GM12891 (cell line): ENCODE measurements around the gene ADRB1.

Experiments used
- DNase-seq: peaks from one replicate; pipeline ENCODE4 v3.0.0; 2011; ENCODE audit warnings: low spot score; ENCODE audit not compliant: insufficient read length
- FAIRE-seq: peaks from 2 replicates; lab custom pipeline; 2011; peaks lifted over from hg19 to GRCh38; lab: Jason Lieb, UNC
- PAX5 ChIP-seq: IDR thresholded peaks from 2 replicates; pipeline ENCODE4 v1.6.1; 2011; ENCODE audit warnings: low read length, moderate library complexity, mild to moderate bottlenecking; ENCODE audit not compliant: insufficient read depth, severe bottlenecking
- POLR2A ChIP-seq: IDR thresholded peaks from 2 replicates; pipeline ENCODE4 v1.6.1; 2011; ENCODE audit warnings: low read depth, low read length, control low read depth
- POLR2AphosphoS5 ChIP-seq: IDR thresholded peaks from 2 replicates; pipeline ENCODE4 v1.6.1; 2011; ENCODE audit warnings: low read depth, low read length, control low read depth
- POU2F2 ChIP-seq: IDR thresholded peaks from 2 replicates; pipeline ENCODE4 v1.6.1; 2011; ENCODE audit warnings: low read depth, mild to moderate bottlenecking, control low read depth, low read length, moderate library complexity
- SPI1 ChIP-seq: IDR thresholded peaks from 2 replicates; pipeline ENCODE4 v1.6.1; 2011; ENCODE audit warnings: low read depth, low read length, control low read depth
- TAF1 ChIP-seq: IDR thresholded peaks from 2 replicates; pipeline ENCODE4 v1.6.1; 2011; ENCODE audit warnings: low read depth, low read length, control low read depth

ADRB1 gene

DNA sequence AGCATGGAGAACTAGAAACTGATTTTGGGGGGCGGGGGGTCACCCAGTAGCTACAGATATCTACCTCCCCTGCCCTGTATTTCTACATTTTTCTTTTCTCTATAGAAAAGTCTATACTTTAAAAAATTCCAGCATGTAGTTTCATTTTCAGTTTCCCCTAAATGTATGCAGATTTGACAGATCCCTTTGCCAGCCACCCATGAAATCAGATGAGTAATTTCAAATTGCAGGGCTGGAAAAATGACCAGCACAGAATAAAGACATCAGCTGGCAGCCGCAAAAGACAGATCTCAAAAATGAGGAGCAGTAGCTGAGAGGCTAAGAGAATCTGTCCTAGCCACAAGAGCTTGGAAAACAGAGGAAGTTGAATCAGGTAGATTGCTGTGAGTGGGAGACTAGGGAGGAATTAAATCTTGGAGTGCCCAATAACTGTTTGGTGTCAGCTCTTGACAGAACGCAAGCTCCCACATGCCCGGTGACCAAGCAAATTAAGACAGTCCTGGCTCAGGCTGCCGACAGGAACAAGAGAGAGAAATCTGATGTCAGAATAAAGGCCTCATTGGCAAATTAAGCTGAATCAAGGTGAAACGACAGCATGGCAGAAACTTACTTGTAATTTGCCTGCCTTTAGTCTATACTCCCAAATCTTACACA is 24.5 kb downstream of the ADRB1 start:
- no peak for DNase-seq
- no peak for TF ChIP-seq TAF1
- no peak for TF ChIP-seq PAX5
- TF ChIP-seq POU2F2: no peak
- FAIRE-seq: peak; percentile 66

DNA sequence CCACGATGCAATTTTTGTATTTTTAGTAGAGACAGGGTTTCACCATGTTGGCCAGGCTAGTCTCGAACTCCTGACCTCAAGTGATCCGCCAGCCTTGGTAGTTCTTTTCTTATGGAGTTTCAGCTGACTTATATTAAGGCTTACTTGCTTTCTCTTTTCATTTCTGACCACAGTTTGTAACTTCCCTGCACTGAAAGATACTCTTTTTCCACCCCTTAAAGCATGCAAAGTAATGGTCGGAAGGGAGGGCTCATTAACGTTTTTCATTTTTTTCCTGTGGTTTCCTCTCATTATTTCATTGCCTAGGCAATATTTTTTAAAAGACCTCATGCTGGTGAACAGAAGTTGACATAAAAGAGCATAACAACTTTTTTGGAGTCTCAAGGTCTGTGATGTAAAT is 27.0 kb downstream of the ADRB1 start:
- FAIRE-seq: peak; percentile 47
- DNase-seq: no peak

DNA sequence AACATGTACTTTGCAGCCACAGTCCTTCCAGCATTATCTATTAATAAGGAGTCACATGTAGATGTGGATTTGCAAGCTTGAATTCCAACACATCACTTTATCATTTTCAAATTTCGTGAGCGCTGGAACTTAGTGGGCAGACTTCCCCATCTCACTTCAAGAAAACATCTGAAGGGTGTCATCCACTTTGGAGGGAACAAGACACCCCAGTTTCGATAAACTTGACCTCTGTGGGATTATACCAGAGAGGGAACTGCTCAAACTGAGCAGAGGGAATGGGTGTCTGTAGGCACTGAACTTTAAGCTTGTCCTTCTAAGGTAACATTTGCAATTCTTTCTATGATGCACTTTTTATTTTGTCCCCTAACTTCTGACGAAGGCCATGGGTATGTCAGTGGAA is 27.5 kb downstream of the ADRB1 start:
- FAIRE-seq (peak; percentile 26), DNase-seq (no peak)
- TF ChIP-seq TAF1: no peak
- 0 out of 2 replicates have a peak, but pooled peaks have one; percentile 9 for TF ChIP-seq SPI1

More for the DNA sequence above, 27.0 kb downstream of the ADRB1 start:
- TF ChIP-seq POLR2A (no peak), POU2F2 (no peak), POLR2AphosphoS5 (no peak), PAX5 (no peak), SPI1 (no peak)

DNA sequence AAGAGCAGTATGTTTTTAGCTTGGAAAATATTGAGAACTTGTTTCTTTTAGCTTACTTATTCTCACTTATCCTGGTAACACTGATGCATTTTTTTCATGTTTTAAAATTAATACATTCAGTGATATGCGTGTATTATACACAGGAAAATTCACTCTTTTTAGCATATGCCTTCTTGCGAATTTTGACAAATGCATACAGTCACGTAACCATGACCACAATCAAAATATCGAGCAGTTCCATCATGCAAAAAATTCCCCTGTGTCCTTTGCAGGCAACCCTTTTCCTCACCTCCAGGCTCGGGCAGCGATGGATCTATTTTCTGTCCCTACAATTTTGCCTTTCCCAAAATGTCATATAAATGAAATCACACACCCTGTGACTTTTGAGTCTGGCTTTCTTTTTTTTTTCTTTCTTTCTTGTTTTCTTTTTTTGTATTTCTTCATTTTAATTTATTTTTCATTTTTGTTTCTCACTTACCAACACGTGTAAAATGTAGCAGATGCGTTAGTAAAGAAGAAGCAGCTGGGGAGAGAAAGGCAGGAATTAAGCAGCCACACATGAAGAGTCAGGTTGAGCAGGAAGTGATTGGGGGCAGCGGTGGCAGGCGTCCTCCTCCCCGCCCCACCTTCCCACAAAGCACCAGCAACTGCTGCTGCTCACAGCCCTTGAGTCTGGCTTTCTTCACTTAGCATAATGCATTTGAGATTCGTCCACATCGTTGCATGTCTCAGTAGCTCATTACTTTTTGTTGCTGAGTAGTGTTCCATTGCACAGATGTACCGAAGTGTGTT is 29.9 kb downstream of the ADRB1 start:
- DNase-seq: no peak
- FAIRE-seq: peak; percentile 88
- TF ChIP-seq POLR2AphosphoS5 (no peak), TAF1 (no peak), SPI1 (no peak), PAX5 (no peak), POLR2A (no peak), POU2F2 (no peak)

DNA sequence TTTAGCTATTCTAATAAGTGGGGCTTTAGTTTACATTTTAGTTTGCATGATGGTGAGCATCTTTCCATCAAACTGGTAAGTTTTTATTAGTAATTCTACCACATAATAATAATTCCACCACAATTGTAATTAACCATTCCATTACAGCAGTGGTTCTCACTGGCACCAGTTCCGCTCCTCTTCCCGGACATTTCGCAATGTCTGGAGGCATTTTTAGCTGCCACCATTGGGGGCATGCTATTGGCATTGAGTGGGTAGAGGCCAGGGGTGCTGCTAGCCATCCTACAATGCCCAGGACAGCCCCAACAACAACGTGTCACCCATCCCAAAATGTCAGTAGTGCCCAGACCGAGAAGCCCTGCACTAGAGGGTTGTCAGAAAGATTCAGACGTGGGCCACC is 31.4 kb downstream of the ADRB1 start:
- no peak for FAIRE-seq

DNA sequence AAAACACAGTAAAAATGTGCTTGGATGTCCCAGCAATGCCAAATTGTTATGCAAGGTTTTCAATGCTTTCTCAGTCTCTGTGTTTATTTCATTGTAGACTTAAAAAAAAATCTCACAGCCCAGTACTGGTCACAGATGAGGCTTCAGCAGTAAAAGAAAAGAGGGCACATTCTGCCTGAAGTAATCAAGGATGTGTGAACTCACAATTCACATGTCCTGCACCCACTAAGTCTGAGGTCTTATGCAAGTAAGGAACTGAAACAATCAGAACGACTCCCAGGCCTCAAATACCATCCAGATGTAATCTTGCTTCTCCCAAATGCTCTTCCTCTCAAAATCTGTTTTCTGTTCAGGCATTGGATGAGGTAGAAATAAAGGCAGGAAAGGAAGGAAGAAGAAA is 33.7 kb downstream of the ADRB1 start:
- DNase-seq (no peak), FAIRE-seq (no peak)
- no peak for TF ChIP-seq POU2F2
- peak; percentile 83 for TF ChIP-seq SPI1

More for the DNA sequence above, 31.4 kb downstream of the ADRB1 start:
- no peak for DNase-seq
- no peak for TF ChIP-seq POU2F2
- TF ChIP-seq POLR2A: no peak
- TF ChIP-seq PAX5: no peak
- TF ChIP-seq POLR2AphosphoS5: no peak
- TF ChIP-seq TAF1: no peak
- no peak for TF ChIP-seq SPI1

DNA sequence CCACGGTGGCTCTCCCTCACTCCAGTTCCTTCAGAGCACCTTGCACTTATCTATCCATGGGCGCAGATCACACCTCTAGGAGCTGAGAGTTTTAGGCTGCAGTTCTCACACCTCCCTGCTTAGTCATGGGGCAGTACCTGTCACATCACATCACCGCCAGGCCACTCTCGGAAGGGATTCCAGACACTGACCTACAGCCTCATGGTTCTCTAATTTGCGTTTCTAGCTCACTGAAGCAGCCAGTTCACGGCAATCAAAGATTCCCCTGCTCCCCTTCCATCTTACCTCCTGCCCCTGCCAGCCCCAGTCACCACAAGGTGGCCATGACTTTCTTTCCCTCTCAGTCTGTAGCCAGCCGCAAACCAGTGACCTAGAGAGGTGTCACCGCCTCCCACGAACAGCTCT is 34.2 kb downstream of the ADRB1 start:
- TF ChIP-seq POU2F2 (no peak), SPI1 (no peak), POLR2A (no peak), TAF1 (no peak), PAX5 (no peak), POLR2AphosphoS5 (no peak)
- FAIRE-seq (peak; percentile 13), DNase-seq (no peak)

DNA sequence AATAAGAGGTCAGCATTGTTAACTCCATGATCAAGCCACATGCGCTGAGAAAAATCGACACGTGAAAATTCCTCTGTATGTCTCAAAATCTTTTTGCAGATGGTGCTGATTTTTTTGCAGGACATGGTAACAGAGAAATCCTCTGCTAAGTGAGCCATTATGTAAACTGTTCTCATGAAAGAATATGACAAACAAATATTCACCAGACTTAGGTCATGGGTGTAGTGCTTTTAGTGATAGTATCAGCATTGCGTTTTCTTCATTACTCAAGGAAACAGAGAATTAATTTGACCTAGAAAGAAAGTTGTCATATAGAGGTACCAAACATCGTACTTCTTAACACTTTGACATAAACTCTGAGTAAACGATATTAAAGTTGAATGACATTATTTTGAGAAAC is 34.7 kb downstream of the ADRB1 start:
- TF ChIP-seq POLR2A: no peak
- TF ChIP-seq POLR2AphosphoS5: no peak
- no peak for TF ChIP-seq PAX5
- FAIRE-seq: peak; percentile 84
- no peak for DNase-seq

DNA sequence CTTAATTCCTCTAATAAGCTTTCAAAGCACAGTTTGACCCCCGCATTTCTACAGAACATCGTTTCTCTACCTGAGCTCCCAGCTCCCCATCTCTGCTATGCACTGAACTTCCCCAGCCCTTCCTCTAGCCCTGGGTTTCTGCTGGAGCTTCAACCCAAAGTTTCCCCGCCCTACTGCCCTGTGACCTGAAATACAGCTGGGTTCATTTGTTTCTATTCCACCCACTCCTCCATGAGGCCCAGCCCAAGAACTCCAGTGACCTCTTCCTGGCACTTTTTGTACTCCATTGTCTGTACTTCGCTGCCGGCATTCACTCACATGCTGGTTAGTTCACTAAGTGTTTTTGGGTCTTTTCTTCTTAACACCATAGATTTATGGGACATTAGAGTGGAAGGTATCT is 35.8 kb downstream of the ADRB1 start:
- TF ChIP-seq POLR2A (no peak), SPI1 (no peak), PAX5 (no peak)
- FAIRE-seq: no peak

DNA sequence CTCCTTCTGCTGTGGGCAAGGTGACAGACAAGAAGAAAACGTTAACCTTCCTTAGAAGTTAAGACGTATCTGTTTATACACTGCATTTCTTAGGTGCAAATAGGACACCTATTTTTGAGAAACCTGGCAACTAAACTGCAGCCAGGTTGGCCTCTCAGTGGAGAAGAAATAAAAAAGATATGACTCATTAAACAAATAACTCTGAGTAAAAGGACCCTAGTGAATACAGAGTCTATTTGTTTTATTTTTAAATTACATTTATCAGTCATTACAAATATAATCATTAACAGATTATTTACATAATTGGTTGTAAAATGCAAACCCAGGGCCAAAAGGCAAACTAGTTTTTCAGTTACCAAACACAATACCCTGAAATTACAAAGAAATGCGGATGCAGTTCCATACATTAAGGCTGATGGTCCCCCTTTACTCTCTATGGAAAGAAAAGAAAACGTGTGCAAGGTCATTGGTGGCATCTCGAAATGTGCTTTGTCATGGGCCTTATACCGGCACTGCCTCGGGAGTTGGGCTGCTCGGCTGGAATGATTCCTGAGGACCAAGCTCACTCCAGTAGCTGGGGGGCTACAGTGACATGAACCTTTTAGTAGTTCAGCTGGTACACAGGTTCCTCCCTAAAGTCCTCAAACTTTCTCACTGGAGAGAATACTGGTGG is 38.4 kb downstream of the ADRB1 start:
- FAIRE-seq (no peak), DNase-seq (no peak)
- TF ChIP-seq POLR2AphosphoS5 (no peak), PAX5 (no peak), POU2F2 (no peak), SPI1 (no peak), TAF1 (no peak)

More for the DNA sequence above, 35.8 kb downstream of the ADRB1 start:
- DNase-seq: no peak

DNA sequence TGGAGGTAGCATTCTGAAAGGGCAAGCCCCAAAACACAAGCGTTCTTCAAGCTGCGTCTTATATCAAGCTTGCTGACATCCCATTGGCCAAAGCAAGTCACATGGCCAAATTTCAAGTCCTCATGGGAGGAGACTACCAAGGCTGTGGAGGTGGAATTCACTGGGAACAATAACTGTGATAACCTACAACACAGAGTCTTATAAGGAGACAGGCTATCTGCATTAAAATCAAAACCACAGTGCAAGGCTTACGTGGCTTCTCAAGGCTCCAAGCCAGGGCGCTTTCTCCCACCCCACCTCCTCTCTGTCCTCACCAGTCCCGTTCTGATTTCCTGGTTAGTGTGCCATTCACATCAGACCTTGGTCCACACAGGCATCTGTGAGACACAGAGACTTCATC is 39.4 kb downstream of the ADRB1 start:
- FAIRE-seq (peak; percentile 20), DNase-seq (no peak)
- TF ChIP-seq TAF1: no peak
- TF ChIP-seq POLR2AphosphoS5: no peak
- no peak for TF ChIP-seq POLR2A
- no peak for TF ChIP-seq PAX5
- no peak for TF ChIP-seq POU2F2
- no peak for TF ChIP-seq SPI1
